Activated CD4-positive, alpha-beta T cell treated with anti-CD3 and anti-CD28 coated beads, Interleukin-2, amount 50 U/mL, for 4 hours (primary cell): ENCODE results near the gene CDH13.

Source experiments
- DNase-seq, 2 experiments: peaks; one replicate each; pipeline ENCODE4 v3.0.0-alpha.2; 2020

The CDH13 gene

GRCh38 chr16:83549316-83550182 lies 922.8 kb downstream of the CDH13 start:
- no peak for DNase-seq

DNA sequence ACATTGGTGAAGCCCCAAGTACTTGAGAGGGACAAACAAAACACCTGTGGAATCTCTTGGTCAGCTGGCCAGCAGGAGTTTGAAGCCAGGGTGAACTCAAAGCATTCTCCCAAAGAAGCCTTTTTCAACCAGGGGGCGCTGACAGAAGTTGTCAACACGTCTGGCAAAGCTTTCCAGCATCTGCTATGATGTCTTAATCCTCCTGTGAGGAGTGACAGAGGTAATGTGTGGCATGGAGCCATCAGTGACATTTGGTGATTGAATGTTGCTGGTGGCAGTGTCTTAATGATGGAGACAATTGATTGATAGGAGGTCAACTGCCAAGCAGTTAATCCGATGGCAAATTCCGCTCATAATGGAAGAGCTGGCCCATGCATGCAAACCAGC lies 923.4 kb downstream of the CDH13 start:
- DNase-seq, result no peak

- DNase-seq, result no peak
These were observed 925.5 kb downstream of the CDH13 start for GRCh38 chr16:83552228-83552627.

DNA sequence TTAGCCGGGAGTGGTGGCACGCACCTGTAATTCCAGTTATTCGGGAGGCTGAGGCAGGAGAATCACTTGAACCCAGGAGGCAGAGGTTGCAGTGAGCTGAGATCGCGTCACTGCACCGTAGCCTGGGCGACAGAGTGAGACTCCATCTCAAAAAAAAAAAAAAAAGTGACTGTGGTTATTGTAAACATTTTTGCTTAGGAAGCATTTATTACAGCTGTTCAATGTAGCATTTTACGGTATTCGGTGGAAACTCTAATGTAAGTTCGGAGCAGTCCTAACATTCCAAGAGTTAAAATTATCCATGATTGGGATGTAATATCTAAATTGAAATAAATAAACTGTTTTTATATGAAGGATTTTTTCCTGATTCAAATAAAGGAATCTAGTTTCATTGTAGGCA lies 926.2 kb downstream of the CDH13 start:
- DNase-seq, result no peak

DNA sequence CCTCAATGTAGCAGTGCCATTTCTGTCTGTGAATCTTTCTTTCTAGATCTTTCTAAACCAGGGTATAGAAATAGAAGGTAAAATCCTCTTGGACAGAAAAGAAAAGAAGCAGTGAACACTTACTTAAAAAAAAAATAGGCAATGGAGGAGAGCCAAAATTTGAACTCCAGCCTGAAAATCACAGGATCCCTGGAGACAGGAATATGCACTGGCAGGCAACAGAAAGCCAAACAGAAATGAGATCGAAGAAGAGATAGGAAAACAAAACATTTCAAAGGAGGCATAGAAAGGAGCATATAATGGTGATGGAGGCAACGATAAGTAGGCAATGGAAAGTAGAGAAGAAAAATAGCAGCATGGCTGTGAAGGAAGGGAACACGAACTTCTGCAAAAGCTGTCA lies 927.3 kb downstream of the CDH13 start:
- DNase-seq, result no peak

DNA sequence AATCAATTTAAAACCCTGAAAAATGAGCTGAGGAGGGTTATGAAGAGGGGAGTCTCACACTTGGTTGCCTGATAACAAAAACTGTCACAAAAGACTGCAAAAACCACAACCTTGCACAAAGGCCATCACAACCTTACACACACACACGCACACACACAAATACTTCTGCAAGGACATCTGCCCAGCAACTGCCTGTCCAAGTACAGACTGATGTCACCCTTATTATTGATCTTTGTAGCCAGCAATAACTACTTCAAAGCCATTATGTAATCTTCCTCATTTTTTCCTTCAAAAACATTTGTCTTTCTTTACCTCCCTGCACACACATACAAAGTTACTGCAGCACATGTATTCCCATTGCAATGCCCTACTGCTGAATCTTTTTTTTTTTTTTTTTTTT lies 927.8 kb downstream of the CDH13 start:
- no peak for DNase-seq

DNA sequence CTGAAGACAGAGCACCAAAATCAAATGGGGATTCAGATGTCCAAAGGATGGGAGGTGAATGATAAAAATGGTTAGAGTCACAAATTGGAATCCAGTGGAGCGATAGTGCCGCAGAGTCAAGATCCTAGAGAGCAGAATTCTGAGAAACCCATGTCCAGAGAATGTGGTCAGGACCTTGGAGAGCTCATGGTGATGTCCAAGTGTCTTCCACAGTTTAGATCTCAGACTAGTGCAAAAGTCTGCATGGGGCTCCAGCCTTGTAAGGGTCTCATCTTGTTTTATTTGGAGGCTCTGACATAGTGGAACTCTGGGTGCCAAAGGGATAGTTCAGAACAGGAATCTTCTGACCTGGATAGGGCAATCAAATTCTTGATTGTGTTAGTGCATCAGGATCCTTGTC lies 935.1 kb downstream of the CDH13 start:
- no peak for DNase-seq

GRCh38 chr16:83568345-83568744 lies 941.6 kb downstream of the CDH13 start:
- DNase-seq, result no peak

- no peak for DNase-seq
These were observed 947.6 kb downstream of the CDH13 start for GRCh38 chr16:83574388-83574787.

DNA sequence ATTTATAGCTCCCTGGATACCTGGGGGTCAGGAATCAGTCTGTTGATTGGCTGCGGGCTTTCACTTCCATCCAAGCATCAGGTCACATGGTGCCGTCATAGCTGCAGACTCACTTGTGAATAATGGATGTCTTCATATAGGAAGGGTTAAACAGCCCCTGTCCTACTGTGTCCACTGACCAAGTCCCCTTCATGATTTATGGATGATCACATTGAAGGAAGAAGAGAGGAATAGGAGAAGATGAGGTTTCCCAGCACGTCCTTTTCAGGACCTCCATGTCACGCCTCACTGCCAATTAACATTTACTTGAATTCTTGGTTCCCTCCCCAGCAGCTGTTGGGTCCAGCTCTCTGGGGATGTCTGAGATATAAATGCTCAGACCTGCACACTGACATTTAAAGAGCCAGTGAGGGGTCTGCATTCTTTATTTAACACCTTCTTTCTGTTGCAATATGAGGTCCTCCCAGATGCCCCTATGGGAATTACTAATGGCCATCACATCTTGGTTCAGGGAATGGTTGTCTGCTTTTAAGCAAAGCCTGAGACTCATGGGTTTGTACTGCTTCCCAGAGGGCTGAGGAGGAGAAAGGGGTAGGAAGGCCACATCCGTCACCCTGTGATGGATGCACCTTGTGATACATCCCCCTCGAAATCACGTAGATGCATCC lies 950.4 kb downstream of the CDH13 start:
- DNase-seq, result no peak

DNA sequence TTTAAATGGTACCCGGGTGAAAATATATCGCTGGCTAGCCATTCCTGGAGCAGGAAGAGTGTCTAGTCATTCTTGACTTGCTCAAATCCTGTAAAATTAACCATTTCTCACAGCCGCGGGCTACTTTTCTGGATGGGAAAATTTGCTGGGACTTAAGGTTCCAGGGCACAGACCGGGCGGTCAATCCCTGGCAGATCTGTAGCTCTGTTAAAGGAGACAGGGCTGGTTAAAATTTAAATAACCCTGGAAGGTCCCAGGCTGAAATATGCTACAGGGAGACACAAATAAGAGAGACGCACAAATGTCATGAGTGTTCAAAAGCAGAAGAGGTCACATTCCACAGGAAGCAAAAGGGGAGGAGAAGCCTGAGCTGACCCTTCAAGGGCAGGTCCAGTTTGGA lies 951.4 kb downstream of the CDH13 start:
- no peak for DNase-seq

DNA sequence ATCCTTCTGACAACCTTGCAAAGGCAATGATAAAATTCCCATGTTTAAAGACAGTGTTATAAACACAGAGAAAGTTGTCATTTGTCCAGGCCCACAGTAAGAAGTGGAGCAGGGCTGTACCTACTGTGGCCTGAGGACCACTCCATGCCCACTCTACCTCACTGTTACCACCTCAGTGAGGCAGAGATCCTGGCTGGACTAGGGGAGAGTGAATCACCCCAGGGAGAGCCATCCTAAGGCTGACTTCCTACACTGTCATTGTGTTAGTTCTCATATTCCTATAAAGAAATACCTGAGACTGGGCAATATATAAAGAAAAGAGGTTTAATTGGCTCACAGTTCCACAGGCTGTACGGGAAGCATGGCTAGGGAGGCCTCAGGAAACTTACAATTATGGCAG lies 952.3 kb downstream of the CDH13 start:
- DNase-seq, result no peak

DNA sequence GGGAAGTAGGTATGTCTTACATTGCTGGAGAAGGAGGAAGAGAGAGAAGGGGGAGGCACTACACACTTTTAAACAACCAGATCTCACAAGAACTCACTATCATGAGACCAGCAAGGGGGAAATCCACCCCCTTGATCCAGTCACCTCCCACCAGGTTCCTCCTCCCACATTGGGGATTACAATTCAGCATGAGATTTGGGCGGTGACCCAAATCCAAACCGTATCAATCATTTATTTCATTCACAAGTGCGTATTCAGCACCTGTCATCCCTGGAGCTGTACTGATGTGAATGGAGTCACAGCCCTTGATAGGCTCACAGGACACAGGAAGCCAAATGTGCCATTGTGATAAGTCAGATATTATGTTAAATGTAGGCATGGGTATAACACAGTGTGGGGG lies 952.7 kb downstream of the CDH13 start:
- no peak for DNase-seq

DNA sequence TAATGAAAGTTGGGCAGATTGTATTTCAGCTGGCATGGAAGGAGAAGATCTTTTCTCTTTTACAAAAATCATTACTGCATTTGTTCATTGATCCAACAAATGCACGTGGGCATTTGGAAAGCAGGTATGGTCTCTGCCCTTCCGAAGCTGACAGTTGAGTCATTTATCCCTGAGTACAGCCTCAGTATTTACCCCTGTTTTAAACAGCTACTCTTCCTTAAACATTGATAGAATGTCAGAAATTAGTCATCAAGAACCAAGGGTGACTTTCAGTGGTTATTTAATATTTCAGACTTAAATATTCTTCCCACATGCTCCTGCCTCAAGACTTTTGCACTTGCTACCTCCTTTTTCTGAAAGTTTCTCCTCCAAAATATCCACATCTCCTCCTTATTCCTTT lies 954.3 kb downstream of the CDH13 start:
- DNase-seq, result no peak

- DNase-seq, result no peak
These were observed 955.4 kb downstream of the CDH13 start for GRCh38 chr16:83581994-83582747.

DNA sequence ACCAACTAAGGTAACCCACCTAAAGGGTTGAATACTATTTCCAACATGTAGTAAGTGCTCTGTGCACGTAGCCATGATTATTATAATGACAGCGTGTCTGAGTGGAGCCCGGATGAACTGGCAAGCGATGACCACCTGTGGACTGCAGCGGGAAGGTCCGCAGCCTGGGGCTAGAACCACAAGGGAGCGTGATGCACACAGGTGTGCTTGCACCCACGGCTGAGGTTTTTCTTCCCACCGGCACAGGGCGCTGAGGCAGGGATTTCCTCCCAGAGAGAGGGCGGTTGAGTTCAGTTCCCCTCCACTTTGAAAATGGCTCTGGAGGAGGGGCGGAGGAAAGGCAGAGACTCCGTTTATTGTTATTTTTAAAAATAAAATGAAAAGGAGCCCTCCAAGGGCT lies 959.3 kb downstream of the CDH13 start:
- DNase-seq, result no peak

- DNase-seq, result no peak
These were observed 959.9 kb downstream of the CDH13 start for GRCh38 chr16:83586461-83587200.

DNA sequence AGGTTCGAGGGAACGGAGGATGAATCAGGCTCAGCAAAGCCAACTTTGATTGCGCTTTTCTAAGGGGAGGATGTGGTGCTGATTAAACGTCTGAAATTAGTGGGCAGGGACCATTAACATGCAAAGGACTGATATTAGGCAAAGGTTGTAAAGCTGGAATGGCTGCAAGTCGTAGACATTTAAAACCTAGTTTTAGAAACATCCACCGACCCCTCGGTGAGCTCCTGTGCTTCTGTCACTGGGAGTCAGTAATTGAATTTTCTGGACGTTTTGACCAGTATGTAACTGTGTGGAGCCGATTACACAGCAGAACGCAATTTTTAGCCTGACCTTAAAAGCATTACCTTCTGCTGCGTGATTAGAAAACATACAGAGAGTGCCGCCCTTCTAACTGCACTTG lies 960.4 kb downstream of the CDH13 start:
- DNase-seq, result no peak

DNA sequence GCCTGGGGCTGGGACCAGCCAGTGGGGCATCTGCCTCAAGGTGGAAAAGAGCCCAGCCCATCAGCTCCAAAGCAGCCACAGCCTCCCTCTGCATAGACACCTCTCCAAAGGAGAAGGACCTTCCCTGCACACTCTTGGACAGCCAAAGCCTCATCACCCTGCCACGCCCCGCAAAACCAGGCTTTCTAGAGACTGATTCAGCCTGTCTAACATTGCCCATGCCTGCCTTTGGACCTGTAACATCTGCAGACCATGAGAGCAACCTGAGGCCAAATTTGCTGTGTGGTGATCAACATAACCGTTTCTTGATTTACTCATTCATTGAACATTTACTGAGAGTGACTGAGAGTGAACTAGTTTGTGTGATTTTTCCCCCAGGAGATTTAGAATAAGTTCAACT lies 961.3 kb downstream of the CDH13 start:
- no peak for DNase-seq

GRCh38 chr16:83589576-83589975 lies 962.8 kb downstream of the CDH13 start:
- DNase-seq, result no peak

DNA sequence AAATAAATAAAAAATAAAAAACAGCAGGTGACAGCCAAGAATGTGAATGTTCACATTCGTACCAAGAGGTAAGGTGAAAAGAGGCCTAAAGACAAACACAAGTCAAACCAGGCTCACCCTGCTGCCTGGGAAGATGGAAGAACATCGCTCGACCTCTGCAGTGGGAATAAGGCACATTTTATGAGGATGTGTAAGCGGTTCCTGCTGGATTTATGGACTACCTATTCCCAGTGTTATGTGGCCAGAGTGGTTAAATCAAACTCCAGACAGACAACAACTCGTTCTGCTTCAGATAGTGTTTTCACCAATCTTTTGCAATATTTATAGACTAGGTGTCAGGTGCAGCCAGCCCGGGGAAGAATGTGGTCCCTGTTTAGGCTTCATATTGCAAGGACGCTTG lies 966.0 kb downstream of the CDH13 start:
- no peak for DNase-seq

DNA sequence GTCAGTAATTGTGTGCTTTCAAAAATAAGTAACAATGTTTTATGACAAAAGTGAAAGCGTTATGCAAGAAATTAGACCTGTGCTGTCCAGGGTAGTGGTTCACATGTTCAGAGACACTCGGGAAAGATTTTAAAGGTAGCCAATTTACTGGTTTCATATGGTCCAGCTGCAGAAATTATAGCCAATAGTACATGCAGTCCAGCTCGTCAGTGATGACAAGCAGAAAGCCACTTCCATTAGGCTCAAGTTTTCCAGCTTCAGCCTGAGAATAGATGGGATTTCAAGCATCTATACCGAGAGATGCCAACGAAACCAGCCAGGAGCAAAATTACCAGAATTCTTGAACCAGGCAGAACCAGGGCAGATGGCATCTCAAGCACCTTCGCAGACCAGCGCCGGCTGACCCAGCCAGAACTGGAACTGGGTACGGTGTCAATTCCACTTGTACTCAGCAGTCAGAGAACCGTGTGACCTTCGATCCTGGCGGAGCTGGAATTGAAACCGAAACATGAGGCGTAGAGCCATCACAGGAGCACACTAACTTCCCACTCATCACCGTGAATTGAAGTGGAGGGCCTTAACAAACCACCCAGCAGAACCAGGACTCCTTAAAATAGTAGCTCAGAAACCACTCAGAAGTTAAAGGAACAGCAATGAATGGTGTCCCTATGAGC lies 973.2 kb downstream of the CDH13 start:
- DNase-seq, result no peak
